HuH-7 (cell line): ENCODE results near the gene CHTF18.
"Not testable (repeated sequence)": the region's sequence is repeated elsewhere in the genome, so short reads cannot be mapped to it uniquely, and the experiment has no call there.

Experiments
- DNase-seq: peaks from one replicate; pipeline ENCODE4 v3.0.0; 2011; ENCODE audit warnings: low spot score

CHTF18 gene

DNA sequence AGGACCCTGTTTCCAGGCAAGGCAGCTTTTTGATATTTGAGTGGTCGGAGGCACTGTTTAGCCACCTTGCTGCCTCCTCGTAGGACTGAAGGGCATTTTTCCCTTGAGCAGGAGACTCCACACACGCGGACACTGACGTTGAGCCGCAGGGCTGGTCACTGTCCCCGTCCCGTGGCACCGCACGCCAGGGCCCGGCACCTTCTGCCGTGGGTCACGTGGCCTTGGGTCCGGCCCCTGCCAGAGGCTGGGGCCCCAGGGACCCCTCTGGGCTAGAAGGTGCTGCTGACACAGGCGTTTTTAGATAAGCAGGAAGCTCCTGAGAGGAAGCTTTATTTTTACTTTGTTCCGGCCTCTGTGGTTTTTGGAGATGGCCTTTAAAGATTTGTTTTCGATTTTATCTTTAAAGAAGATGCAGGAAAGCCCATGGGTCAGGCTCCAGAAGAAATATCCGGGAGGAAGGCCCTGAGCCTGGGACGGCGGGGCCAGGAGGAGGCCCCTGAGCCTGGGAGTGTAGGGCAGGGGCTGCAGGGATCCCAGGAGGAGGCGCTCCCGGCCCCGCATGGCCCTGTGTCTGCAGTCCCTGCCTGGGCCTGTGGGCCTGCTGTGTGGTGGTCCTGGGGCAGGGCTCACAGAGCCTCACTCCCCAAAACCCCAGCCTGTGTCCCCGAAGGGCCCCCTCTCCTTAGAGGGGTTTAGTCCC is 42.6 kb downstream of the CHTF18 start:
- DNase-seq: no peak

DNA sequence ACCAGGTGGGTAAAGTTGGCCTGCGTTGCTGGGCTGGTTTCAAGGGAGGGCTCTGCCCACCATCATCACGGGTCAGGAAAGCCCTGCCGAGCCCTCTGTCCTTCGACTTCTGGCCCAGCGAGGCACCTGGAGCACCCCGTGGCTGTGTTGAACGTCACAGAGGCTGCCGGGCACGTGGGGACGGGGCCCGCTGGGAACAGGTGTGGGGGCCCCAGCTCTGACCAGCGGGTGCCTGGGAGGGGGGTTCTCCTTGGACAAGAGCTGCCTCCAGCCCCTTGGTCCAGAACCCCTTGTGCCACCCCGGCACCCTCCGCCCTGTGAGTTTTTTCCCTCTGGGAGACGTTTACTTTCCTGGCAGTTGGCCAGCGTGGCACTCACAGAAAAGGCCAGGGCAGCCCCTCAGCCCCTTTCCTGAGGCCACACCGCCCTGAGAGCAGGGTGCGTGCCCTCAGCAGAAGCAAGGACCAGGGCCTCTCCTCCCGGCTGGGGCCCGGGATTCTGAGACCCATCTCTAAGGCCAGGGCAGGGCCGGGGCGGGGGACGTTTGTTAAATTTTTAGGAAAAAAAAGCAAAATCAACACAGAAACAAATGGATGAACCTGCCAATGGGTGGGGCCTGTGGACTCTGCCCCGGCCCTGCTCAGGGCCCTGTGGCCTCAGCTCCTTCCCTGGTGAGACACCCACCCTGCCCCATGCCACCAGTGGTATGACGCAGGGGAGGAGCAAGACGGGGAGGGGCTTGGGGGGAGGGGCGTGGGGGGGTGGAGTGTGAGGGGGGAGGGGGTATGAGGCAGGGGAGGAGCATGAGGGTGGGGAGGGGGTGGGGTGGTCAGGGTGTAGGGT is 43.4 kb downstream of the CHTF18 start:
- DNase-seq: no peak

GRCh38 chr16:832652-833336 is 44.4 kb downstream of the CHTF18 start:
- no peak for DNase-seq

DNA sequence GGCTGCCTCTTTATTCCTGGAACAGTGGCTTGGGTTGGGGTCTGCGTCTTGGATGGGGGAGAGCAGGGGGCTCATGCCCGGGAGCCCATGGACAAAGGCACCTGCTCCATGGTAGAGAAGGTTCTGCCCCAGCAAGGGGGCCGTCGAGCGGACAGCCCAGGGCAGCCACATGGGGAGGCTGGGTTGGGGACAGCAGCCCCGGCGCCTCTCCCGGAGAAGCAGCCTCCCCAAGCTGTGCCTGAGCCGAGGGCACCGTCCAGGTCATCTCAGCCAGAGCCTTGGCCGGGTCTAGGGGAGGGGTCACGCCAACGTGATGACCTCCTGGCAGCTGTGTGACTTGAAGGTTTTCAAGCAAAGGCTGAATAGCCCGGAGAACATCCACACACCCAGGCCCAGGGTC is 45.0 kb downstream of the CHTF18 start:
- DNase-seq: no peak

DNA sequence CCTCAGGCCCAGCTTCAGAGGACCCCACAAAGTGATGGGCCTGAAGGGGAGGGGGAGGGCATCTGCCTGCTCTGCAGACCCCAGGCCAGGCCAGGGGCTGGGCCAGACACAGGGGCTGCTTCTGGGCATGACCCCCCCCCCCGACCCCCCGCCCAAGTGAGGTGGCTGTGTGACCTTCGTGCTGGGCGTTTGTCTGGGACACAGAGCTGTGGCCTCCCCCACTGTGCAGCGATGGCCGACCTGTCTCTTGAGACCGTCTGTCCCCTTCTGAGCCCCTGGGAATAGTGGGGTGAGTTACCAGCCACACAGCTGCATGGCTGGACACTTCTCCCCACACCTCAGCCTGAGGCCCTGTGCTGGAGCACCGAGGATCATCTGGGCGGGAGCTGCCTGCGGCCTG is 47.0 kb downstream of the CHTF18 start:
- no peak for DNase-seq

DNA sequence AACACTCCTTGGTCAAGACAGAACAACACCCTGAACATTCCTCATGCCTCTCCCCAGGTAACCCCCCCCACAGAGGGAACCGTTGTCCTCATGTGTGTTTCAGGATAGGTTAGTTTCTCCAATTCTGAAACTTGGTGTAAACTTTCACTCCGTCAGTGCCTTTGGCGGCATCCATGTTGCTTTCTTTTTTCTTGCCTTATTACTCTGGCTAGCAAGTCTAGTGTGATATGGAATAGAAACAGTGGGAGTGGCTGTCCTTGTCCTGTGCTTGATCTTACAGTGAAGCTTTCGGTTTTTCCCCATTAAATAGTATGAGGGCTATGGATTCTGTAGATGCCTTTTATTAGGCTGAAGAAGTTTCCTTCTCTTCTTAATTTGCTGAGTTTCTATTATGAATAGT is 47.8 kb downstream of the CHTF18 start:
- DNase-seq: no peak

GRCh38 chr16:836822-837221 is 48.4 kb downstream of the CHTF18 start:
- not testable (repeated sequence) for DNase-seq

DNA sequence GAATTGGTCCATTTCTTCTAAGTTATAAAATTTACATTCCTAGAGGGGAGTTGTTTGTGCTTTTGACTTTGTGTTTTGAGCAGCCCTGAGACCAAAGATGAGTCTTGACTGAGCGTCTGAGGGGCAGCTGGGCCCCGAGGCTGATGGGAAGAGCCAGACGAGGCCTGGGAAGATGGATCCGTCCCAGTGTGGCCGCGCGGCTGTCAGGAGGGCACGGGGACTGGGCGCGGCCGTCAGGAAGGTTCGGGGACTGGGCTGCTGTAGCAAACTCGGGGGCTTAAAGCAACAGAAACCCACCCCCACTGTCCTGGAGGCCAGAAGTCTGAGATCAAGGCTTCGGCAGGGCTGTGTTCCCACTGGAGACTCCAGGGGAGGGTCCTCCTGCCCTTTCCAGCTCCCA is 50.3 kb downstream of the CHTF18 start:
- DNase-seq: no peak

- DNase-seq: no peak
Measured at GRCh38 chr16:839643-840408, 51.4 kb downstream of the CHTF18 start.

DNA sequence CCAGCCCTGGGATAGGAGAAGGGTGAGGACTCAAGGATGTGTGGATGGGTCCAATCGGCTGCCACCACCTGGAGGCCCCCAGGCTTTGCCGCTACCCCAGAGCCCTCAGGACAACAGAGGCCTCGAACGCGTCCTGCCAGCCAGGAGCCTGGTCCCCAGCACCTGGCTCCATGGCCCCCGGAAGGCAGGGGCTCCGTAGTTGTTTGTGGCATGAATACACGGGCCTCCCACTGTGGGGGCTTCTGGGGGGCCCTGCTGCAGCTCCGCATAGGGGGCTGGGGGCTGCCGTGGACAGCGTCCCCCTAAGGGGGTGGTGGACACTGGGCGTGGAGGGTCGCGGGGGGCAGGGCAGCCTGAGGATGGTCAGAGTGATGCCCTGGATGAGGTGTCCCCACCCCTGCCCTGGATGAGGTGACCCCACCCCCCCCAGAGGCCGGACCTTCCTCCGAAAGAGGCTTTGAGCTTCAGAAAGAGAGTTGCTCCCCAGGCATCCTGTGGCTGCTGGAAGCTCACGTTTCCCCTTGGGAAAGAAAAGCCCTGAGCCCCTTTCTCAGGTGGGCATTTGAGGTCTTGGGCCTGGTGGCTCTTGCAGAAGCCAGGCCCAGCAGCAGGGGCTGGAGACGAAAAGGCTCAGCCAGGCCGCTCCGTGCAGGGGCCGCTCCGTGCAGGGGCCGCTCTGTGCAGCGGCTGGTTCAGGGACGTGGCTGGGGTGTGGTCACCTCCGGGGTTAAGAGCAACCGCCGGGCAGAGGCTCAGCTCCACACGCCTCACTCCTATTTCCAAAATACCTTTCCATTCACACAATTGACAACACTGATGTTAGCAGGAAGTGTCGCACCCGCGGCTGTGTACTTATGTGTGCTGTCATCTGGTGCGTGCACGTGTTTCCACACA is 52.4 kb downstream of the CHTF18 start:
- no peak for DNase-seq

GRCh38 chr16:841455-842060 is 53.1 kb downstream of the CHTF18 start:
- DNase-seq: no peak

DNA sequence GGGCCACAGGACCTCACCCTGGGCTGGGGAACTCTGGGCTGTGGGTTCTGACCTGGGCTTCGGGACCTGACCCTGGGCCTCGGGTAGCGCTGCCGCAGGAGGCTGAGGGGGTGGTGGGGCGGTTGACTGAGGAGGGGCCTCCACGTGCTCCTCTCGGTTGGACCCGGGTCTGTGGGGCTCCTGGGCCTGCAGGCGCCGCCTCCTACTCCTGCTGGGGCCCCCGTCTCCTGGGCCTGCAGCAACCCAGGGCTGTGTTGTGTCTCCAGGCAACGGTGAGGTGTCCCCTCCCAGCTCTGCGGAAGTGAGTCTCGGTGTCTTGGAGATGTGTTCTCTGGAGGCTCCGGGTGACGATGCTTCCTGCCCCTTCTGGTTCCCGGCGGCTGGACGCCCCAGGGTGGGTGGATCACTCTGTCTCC is 53.6 kb downstream of the CHTF18 start:
- no peak for DNase-seq

GRCh38 chr16:842711-843560 is 54.5 kb downstream of the CHTF18 start:
- no peak for DNase-seq

- DNase-seq: no peak
Measured at GRCh38 chr16:843771-844170, 55.4 kb downstream of the CHTF18 start.

DNA sequence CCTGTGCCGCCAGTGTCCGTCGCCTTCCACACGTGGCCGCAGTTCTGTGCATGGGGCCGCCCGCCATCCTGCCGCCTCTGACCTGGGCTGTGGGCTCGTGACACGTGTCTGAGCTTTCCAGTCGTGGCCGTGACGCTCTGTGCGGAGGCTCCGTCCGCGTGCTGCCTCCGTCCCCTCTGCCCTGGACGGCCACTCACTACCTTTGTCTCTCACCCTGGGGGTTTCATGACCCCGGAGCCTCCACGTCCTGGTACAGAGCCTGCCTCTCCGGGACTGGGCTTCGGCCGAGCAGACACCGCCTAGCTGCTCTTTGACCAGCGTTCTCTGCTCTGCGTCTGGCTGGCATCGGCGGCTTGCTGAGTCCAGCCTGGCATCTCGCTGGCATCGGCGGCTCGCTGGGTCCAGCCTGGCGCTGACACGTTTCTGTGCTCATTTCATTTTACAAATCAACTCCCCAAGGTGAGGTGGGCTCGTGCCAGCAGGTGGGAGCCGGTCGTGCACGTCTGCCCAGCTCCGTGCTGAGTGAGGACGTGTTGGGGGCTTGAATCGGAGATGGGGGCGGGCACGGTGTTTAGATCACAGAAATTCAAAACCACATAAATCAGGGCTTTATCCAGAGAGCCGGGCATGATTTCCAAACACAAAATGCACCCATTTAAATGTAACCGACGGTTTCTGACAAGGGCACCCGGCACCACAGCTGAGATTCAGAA is 56.4 kb downstream of the CHTF18 start:
- no peak for DNase-seq

DNA sequence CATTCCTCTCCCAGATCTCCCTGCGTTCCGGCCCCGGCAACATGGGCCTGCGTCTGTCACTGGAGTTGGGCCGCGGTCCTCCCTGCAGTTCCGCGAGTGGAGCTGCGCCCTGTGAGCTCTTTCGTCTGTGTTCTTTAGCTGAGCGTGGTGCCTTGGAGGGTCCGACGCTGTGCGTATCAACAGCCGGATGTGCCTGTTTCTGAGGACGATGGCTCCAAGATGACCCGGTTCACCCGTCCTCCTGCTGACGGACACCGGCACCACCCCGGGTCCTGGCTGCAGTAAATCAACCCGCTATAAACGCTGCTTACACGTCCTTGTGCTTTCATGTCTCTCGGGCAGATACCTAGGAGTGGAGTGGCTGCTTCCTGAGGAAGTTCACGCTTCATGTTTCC is 56.9 kb downstream of the CHTF18 start:
- no peak for DNase-seq

DNA sequence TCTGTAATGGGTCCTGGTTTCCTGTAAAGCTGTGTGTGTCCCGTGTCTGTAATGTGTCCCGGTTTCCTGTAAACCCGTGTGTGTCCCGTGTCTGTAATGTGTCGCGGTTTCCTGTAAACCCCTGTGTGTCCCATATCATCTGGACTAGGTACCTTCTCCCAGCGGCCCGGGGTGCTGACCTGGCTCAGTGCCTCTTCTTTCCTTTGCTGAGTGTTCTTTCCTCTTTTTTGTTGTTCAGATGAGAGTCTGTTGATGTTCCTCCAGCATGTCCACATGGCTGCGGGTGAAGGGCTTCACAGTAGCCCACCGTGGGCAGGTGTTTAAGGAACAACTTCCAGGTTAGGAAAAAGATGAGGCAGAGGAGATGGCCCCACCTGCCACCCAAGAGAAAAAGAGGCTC is 58.7 kb downstream of the CHTF18 start:
- DNase-seq: no peak
